ENCODE measurements around the gene IL32.
"Not testable (repeated sequence)": the region's sequence is repeated elsewhere in the genome, so short reads cannot be mapped to it uniquely, and the experiment has no call there.

DNA sequence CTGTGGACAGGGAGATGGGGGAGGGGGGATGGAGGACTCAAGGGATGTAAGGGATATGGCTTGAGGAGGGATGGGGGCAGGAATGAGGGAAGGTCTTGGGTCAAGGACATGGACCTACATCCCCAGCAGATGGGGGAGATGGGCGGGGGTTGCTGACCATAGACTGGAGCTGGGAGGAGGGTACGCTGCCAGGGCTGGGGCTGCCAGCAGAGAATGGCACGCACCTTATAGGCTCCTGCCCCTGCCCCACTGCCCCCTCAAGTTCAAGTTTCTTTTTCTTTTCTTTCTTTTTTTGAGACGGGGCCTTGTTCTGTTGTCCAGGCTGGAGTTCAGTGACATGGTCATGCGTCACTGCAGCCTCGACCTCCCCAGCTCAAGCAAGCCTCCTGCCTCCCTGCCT is 10.5 kb downstream of the IL32 start:
- not testable (repeated sequence) for TF ChIP-seq POLR2A (IDR thresholded peaks at IDR 0.05); CTCF (IDR thresholded peaks at IDR 0.05 in 4 of 5, conservative IDR thresholded peaks at IDR 0.05 in 1 of 5)
